G401 (cell line): ENCODE measurements around the gene RSPH10B. TPM values are rescaled to one million over a fixed set of nuclear protein-coding genes. Genes with fewer than 3 reads are reported as not detected.
"Not testable (repeated sequence)": the region's sequence is repeated elsewhere in the genome, so short reads cannot be mapped to it uniquely, and the experiment has no call there.

Experiments
- DNase-seq: peaks from one replicate; pipeline ENCODE4 v3.0.0-alpha.2; 2015; ENCODE audit warnings: low spot score
- in situ Hi-C: cut with HindIII; loops from 2 replicates; pipeline ENCODE4 v1.10.0; 2016; ENCODE audit warnings: low sequenced_read_pairs, mixed read lengths
- total RNA-seq: library from RNA; depleted of rRNA; stranded (reverse); fragments of >200 nt; shearing (Covaris generic); gene quantifications from 2 replicates; pipeline ENCODE4 v1.2.3, GENCODE V29; 2014; rRNA removed

Gene RSPH10B
- 1.5 TPM in 1 of 2 replicates, not detected in the other for total RNA-seq

- DNase-seq, in situ Hi-C loops: not testable (repeated sequence)
Observed at GRCh38 chr7:5970347-5970911, at the start of gene RSPH10B. Gene RSPH10B (minus strand): TSS chr7:5970689. CDS start chr7:5967116, 3,573 bp downstream.

GRCh38 chr7:6016653-6016966 lies 46.1 kb upstream of the RSPH10B start:
- in situ Hi-C loops, result no loop called here
- no peak for DNase-seq

- peak; percentile 40 for DNase-seq
- in situ Hi-C loops, result no loop called here
Observed at GRCh38 chr7:6015917-6016652, 45.6 kb upstream of the RSPH10B start.

- DNase-seq, result no peak
- in situ Hi-C loops, result no loop called here
Observed at GRCh38 chr7:6012355-6013104, 42.0 kb upstream of the RSPH10B start.

GRCh38 chr7:6011541-6011940 lies 41.1 kb upstream of the RSPH10B start:
- DNase-seq, result no peak
- in situ Hi-C loops, result no loop called here

GRCh38 chr7:6010370-6010769 lies 39.9 kb upstream of the RSPH10B start:
- in situ Hi-C loops, DNase-seq: not testable (repeated sequence)

GRCh38 chr7:6008668-6009611 lies 38.5 kb upstream of the RSPH10B start, which contains the start of the genes AIMP2 and PMS2:
Gene AIMP2 (plus strand): TSS chr7:6009272. CDS start chr7:6009364, 92 bp downstream.
Gene PMS2 (minus strand): TSS chr7:6009049. CDS start chr7:6009019, 30 bp downstream.
- DNase-seq, result peak; percentile 99
- in situ Hi-C loops, result no loop called here

GRCh38 chr7:6007835-6008590 lies 37.5 kb upstream of the RSPH10B start:
- DNase-seq, in situ Hi-C loops: not testable (repeated sequence)

- no peak for DNase-seq
- in situ Hi-C loops, result no loop called here
Observed at GRCh38 chr7:6007386-6007785, 36.9 kb upstream of the RSPH10B start.

GRCh38 chr7:5997210-5997808 lies 26.8 kb upstream of the RSPH10B start:
- DNase-seq, result peak; percentile 63
- in situ Hi-C loops, result no loop called here

- DNase-seq, in situ Hi-C loops: not testable (repeated sequence)
Observed at GRCh38 chr7:5987061-5987460, 16.6 kb upstream of the RSPH10B start.

- in situ Hi-C loops, DNase-seq: not testable (repeated sequence)
Observed at GRCh38 chr7:5979680-5980314, 9.3 kb upstream of the RSPH10B start.

GRCh38 chr7:5973580-5973979 lies 3.1 kb upstream of the RSPH10B start:
- DNase-seq, in situ Hi-C loops: not testable (repeated sequence)

- DNase-seq, in situ Hi-C loops: not testable (repeated sequence)
Observed at GRCh38 chr7:5963810-5964209, 6.7 kb downstream of the RSPH10B start.

GRCh38 chr7:5963205-5963604 lies 7.3 kb downstream of the RSPH10B start:
- in situ Hi-C loops, DNase-seq: not testable (repeated sequence)

GRCh38 chr7:5934945-5935450 lies 35.5 kb downstream of the RSPH10B start:
- DNase-seq, in situ Hi-C loops: not testable (repeated sequence)
